WTC11 (cell line): ENCODE results near the gene BLOC1S4.

Experiments
- NR3C1 ChIP-seq: sonication (generic); formaldehyde crosslinking; conservative IDR thresholded peaks from 2 replicates; pipeline ENCODE4 v1.8.1; 2023; ENCODE audit warnings: low read depth, mild to moderate bottlenecking, missing genetic modification reagents
- TP53 ChIP-seq: sonication (generic); formaldehyde crosslinking; IDR thresholded peaks from 2 replicates; pipeline ENCODE4 v1.8.1; 2023; ENCODE audit warnings: mild to moderate bottlenecking, missing genetic modification reagents
- TF ChIP-seq, protein P1 (sequence below): fragments of 200-600 bp; IDR thresholded peaks from 2 replicates; pipeline ENCODE4 v1.8.0; 2022; ENCODE audit warnings: antibody characterized with exemption

DNA sequence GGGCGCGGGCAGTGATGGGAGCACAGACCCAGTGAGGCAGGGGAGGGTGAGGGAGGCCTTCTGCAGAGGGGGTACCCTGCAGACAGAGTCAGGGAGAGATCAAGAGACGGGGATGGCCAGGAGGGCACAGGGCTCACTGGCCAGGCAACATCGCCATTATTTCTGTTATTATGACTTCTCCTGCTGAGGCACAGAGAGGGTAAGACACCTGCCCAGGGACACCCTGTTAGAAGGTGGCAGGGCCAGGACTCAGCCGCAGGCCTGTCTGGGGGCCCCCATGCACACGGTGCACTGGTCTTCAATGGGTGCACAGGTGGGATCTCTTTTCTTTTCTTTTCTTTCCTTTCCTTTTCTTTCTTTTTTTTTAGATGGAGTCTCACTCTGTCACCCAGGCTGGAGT is 15.8 kb downstream of the BLOC1S4 start:
- TF ChIP-seq, protein P1, sequence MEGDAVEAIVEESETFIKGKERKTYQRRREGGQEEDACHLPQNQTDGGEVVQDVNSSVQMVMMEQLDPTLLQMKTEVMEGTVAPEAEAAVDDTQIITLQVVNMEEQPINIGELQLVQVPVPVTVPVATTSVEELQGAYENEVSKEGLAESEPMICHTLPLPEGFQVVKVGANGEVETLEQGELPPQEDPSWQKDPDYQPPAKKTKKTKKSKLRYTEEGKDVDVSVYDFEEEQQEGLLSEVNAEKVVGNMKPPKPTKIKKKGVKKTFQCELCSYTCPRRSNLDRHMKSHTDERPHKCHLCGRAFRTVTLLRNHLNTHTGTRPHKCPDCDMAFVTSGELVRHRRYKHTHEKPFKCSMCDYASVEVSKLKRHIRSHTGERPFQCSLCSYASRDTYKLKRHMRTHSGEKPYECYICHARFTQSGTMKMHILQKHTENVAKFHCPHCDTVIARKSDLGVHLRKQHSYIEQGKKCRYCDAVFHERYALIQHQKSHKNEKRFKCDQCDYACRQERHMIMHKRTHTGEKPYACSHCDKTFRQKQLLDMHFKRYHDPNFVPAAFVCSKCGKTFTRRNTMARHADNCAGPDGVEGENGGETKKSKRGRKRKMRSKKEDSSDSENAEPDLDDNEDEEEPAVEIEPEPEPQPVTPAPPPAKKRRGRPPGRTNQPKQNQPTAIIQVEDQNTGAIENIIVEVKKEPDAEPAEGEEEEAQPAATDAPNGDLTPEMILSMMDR: no peak
- no peak for TF ChIP-seq NR3C1 (CRISPR knock-in tag)
- TF ChIP-seq TP53 (CRISPR knock-in tag): no peak
